ENCODE measurements around the gene AHNAK2. TPM values are rescaled to one million over a fixed set of nuclear protein-coding genes. Genes with fewer than 3 reads are reported as not detected.

The AHNAK2 gene
- total and polyA plus RNA-seq, 8 donors = 1.5 to 117 (median 13.5) TPM

- 5 to 12% (median 8%) methylated on average over 42 to 100 of the region's 100 CpGs for WGBS, 5 donors
- TF ChIP-seq POLR2AphosphoS5 (IDR thresholded peaks at IDR 0.05) (peak; percentile 15 to 55 (median 45)), EP300 (IDR thresholded peaks at IDR 0.05) (no peak), CTCF (IDR thresholded peaks at IDR 0.05) (peak in 5 of 7 experiments; percentile 53 to 91 (median 86))
Observed at GRCh38 chr14:104932676-104933631, 45.2 kb downstream of the AHNAK2 start.

GRCh38 chr14:104931771-104932675, 46.2 kb downstream of the AHNAK2 start:
- Histone ChIP-seq H3K27me3 (peaks cover 0 to 47% (median 12%) of the 10 kb centered on the region in 3 donors), H3K4me1 (peaks cover 11 to 34% (median 26%) of the 10 kb centered on the region in 4 donors), H3K9me3 (no peaks in the 10 kb centered on the region), H3K27ac (peak overlapping the region in 2 of 5 donors; percentile 50 to 83), H3K4me3 (peak overlapping the region; percentile 55 to 70 (median 62)), H3K36me3 (no peaks in the 10 kb centered on the region)
- DNase-seq = peak in 1 of 2 donors; percentile 50
- intact Hi-C loops (cut with DNase I; ENCODE audit: low total_unique reads) = no loop called here
- WGBS, 5 donors = 22 to 44% (median 42%) methylated on average over 21 to 64 of the region's 64 CpGs
- TF ChIP-seq EP300 (IDR thresholded peaks at IDR 0.05) = no peak

More at GRCh38 chr14:104932676-104933631, 45.2 kb downstream of the AHNAK2 start:
- Histone ChIP-seq H3K9me3 (no peaks in the 10 kb centered on the region), H3K4me3 (peak overlapping the region; percentile 55 to 70 (median 62)), H3K27me3 (peaks cover 0 to 38% (median 12%) of the 10 kb centered on the region in 3 donors), H3K36me3 (no peaks in the 10 kb centered on the region), H3K27ac (peak overlapping the region in 3 of 5 donors; percentile 50 to 83 (median 67)), H3K4me1 (peaks cover 11 to 27% (median 26%) of the 10 kb centered on the region in 4 donors)
- intact Hi-C loops (cut with DNase I; ENCODE audit: low total_unique reads) = no loop called here
- peak; percentile 88 to 95 for DNase-seq

- Histone ChIP-seq H3K27ac (peak overlapping the region in 1 of 5 donors; percentile 83), H3K27me3 (peaks cover 0 to 52% (median 12%) of the 10 kb centered on the region in 3 donors), H3K4me3 (no peak overlapping the region), H3K36me3 (no peaks in the 10 kb centered on the region), H3K4me1 (peaks cover 11 to 37% (median 26%) of the 10 kb centered on the region in 4 donors), H3K9me3 (no peaks in the 10 kb centered on the region)
- no peak for TF ChIP-seq CTCF (IDR thresholded peaks at IDR 0.05)
- TF ChIP-seq POLR2AphosphoS5 (IDR thresholded peaks at IDR 0.05) = no peak
- TF ChIP-seq EP300 (IDR thresholded peaks at IDR 0.05) = no peak
- TF ChIP-seq POLR2A (IDR thresholded peaks at IDR 0.05) = no peak
- intact Hi-C loops (cut with DNase I; ENCODE audit: low total_unique reads) = no loop called here
- WGBS, 5 donors = 60 to 84% (median 70%) methylated on average over 9 of the region's 9 CpGs; no CpG with 5 or more reads in 1 of the 5 donors
- DNase-seq = no peak
Observed at GRCh38 chr14:104931304-104931770, 46.8 kb downstream of the AHNAK2 start.

GRCh38 chr14:104930526-104931303, 47.5 kb downstream of the AHNAK2 start:
- intact Hi-C loops (cut with DNase I; ENCODE audit: low total_unique reads) = no loop called here
- WGBS, 5 donors = 78 to 90% (median 84%) methylated on average over 5 to 10 of the region's 10 CpGs
- no peak for DNase-seq

More at GRCh38 chr14:104930526-104931303, 47.5 kb downstream of the AHNAK2 start:
- no peak overlapping the region for H3K27ac ChIP-seq
- no peak overlapping the region for H3K4me3 ChIP-seq
- TF ChIP-seq CTCF (IDR thresholded peaks at IDR 0.05) = no peak
- TF ChIP-seq EP300 (IDR thresholded peaks at IDR 0.05) = no peak
- no peak for TF ChIP-seq POLR2A (IDR thresholded peaks at IDR 0.05)
- TF ChIP-seq POLR2AphosphoS5 (IDR thresholded peaks at IDR 0.05) = no peak
- peaks cover 0 to 52% (median 12%) of the 10 kb centered on the region in 3 donors for H3K27me3 ChIP-seq
- no peaks in the 10 kb centered on the region for H3K36me3 ChIP-seq
- peaks cover 11 to 37% (median 26%) of the 10 kb centered on the region in 4 donors for H3K4me1 ChIP-seq
- no peaks in the 10 kb centered on the region for H3K9me3 ChIP-seq
